HEK293 (cell line): Measurements from ENCODE around the gene CACNB2.

Experiments
- CTCF ChIP-seq: fragments of 450-650 bp; formaldehyde crosslinking; IDR thresholded peaks from 2 replicates; pipeline ENCODE4 v1.5.1; 2016; ENCODE audit warnings: missing biosample characterization, missing genetic modification characterization
- IKZF3 ChIP-seq: fragments of 450-650 bp; IDR thresholded peaks from 2 replicates; pipeline ENCODE4 v1.5.0; 2018; ENCODE audit warnings: missing biosample characterization, mild to moderate bottlenecking, missing genetic modification characterization, moderate library complexity
- KLF16 ChIP-seq: fragments of 450-650 bp; formaldehyde crosslinking; IDR thresholded peaks from 2 replicates; pipeline ENCODE4 v1.5.1; 2017; ENCODE audit warnings: missing biosample characterization, missing genetic modification characterization
- PRDM1 ChIP-seq: fragments of 450-650 bp; formaldehyde crosslinking; IDR thresholded peaks from 2 replicates; pipeline ENCODE4; 2016; ENCODE audit warnings: missing biosample characterization, missing genetic modification characterization
- TCF7L2 ChIP-seq: IDR thresholded peaks from 2 replicates; pipeline ENCODE4 v1.6.1; 2011; ENCODE audit warnings: low read depth, mild to moderate bottlenecking, inconsistent platforms, low read length, moderate library complexity, borderline replicate concordance
- ZBTB8A ChIP-seq: fragments of 450-650 bp; formaldehyde crosslinking; IDR thresholded peaks from 2 replicates; pipeline ENCODE4 v1.5.1; 2016; ENCODE audit warnings: missing biosample characterization, missing genetic modification characterization
- TF ChIP-seq, protein P1 (sequence below): fragments of 450-650 bp; formaldehyde crosslinking; IDR thresholded peaks from 2 replicates; pipeline ENCODE4 v1.5.1; 2017; ENCODE audit warnings: missing biosample characterization, mild to moderate bottlenecking, missing genetic modification characterization, moderate library complexity

DNA sequence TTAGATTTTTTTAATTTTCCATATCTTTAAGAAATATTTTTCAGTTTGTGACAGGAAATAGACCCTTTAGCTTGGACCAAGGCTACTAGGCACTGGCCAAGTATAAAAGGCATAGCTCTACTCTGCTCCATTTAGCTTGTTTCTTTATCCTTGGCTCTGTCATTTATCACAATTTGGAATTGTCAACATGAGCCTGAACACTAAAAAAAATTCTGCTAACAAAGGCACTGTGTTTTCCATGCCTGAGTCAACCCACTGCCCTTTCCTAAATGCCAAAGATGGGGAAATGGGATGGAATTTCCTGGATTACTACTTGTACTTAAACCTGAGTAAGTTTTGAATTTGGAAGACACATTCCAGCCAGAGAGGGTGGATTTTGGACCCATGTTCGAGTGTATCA, 382.8 kb downstream of the CACNB2 start:
- no peak for TF ChIP-seq KLF16
- TF ChIP-seq, protein P1, sequence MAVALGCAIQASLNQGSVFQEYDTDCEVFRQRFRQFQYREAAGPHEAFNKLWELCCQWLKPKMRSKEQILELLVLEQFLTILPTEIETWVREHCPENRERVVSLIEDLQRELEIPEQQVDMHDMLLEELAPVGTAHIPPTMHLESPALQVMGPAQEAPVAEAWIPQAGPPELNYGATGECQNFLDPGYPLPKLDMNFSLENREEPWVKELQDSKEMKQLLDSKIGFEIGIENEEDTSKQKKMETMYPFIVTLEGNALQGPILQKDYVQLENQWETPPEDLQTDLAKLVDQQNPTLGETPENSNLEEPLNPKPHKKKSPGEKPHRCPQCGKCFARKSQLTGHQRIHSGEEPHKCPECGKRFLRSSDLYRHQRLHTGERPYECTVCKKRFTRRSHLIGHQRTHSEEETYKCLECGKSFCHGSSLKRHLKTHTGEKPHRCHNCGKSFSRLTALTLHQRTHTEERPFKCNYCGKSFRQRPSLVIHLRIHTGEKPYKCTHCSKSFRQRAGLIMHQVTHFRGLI (tag by site-specific recombination): no peak
- no peak for TF ChIP-seq PRDM1 (tag by site-specific recombination)
- no peak for TF ChIP-seq CTCF
- TF ChIP-seq IKZF3: no peak
- no peak for TF ChIP-seq ZBTB8A
- TF ChIP-seq TCF7L2: no peak
